Measurements from ENCODE around the gene ZNF878.

DNA sequence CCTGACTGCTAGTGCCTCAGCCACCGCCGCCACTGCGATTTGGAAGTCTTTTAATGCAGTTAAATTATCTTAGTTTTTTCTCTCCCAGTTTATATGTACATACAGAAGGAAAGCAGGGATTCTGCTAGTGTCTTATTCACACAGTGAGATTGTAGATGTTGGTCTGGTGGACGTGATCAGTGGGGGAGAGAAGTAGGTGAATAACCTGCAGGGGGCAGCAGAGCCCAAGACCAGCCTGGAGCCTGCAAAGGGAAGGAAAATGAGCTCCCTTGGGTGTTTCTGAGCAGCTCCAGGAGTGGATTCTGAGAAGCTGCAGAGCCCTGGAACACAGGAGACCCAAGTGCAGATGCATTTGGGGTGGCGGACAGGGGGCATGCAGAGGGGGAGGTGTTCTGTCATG is 38.0 kb upstream of the ZNF878 start:
- TF ChIP-seq POLR2A (IDR thresholded peaks at IDR 0.05) (no peak), POLR2AphosphoS5 (IDR thresholded peaks at IDR 0.05) (no peak)
- TF ChIP-seq, protein P1, sequence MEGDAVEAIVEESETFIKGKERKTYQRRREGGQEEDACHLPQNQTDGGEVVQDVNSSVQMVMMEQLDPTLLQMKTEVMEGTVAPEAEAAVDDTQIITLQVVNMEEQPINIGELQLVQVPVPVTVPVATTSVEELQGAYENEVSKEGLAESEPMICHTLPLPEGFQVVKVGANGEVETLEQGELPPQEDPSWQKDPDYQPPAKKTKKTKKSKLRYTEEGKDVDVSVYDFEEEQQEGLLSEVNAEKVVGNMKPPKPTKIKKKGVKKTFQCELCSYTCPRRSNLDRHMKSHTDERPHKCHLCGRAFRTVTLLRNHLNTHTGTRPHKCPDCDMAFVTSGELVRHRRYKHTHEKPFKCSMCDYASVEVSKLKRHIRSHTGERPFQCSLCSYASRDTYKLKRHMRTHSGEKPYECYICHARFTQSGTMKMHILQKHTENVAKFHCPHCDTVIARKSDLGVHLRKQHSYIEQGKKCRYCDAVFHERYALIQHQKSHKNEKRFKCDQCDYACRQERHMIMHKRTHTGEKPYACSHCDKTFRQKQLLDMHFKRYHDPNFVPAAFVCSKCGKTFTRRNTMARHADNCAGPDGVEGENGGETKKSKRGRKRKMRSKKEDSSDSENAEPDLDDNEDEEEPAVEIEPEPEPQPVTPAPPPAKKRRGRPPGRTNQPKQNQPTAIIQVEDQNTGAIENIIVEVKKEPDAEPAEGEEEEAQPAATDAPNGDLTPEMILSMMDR (IDR thresholded peaks at IDR 0.05), result peak in 3 of 4 experiments; percentile 39 to 60 (median 55)
